NCI-H526 (cell line): ENCODE data around the gene AMOTL2.

Experiments
- DNase-seq, 2 experiments: peaks; one replicate each; lab custom pipeline; 2025; lab: John Stamatoyannopoulos, UW

The AMOTL2 gene

DNA sequence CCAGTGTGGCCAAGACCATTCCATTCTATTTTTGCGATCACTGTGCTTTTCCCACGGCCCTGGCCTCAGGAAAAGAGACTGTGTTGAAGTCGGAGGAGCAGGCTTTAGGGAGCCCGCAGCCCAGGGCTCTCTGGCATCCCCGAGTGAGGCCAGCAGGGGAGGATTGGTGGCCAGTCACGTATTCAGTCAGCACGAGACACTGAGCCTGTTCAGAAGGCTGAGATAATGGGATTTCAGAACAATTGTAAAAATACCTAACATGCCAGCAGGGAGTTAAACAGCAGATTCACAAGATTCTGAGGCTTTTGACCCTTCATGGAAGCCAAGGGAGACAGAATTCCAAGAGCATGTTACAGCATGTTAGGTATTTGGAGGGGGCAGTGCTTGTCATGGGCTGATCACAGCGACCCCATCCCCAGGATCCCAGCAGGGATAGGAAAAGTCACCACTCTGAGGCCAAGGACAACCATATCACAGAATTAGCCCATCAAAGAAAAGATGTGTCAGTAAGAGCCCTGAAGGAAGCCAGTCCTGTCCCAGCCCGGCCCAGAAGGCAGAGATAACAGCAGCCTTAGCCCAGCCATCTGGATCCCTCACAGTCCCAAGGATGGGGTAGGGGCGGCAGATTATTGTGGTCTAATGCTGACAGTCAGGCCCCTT lies 40.6 kb downstream of the AMOTL2 start:
- DNase-seq: no peak

GRCh38 chr3:134332344-134332743 lies 41.9 kb downstream of the AMOTL2 start:
- DNase-seq: no peak

DNA sequence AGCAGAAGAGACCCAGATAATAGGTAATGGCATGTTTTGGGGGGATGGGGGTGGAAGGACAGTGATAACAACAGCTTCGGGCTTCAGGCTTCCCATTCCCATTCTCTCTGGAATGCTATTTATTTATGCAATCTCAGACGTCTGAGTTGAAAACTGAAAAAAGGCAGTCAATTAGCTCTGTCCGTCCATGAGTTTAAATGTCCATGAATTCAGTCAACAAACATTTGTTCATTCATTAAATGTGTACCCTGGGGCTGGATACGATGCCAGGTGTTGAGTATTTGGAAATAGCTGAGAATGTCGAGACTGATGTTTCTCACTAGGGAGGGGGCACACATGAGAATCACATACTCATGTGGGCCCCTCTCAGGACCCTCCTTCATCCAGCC lies 42.4 kb downstream of the AMOTL2 start:
- no peak for DNase-seq

GRCh38 chr3:134330883-134331810 lies 43.1 kb downstream of the AMOTL2 start:
- DNase-seq: peak; percentile 74 to 80

GRCh38 chr3:134328846-134329245 lies 45.4 kb downstream of the AMOTL2 start:
- no peak for DNase-seq

- DNase-seq: no peak
These were observed 46.1 kb downstream of the AMOTL2 start for GRCh38 chr3:134328147-134328591.

DNA sequence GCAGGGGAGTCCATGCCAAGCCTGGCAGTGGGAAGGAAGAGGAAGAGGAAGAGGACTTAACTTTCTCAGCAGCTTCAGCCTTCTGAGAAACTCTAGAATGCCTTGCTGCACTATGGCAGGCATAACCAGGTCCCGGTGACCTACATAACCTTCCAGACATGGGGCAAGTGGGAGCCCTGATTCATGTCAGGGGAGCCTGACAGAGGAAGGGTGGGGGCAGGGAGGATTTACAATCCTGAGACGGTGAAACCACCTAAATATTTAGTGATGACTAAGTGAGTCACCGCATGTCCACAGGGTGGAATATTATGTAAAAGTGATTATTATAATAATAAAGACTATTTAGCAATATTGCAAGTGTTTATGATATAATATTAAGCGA lies 46.7 kb downstream of the AMOTL2 start:
- no peak for DNase-seq

GRCh38 chr3:134326760-134327593 lies 47.3 kb downstream of the AMOTL2 start:
- DNase-seq: no peak

- DNase-seq: no peak
These were observed 48.1 kb downstream of the AMOTL2 start for GRCh38 chr3:134326126-134326525.

- DNase-seq: peak; percentile 49 to 57
These were observed 48.5 kb downstream of the AMOTL2 start for GRCh38 chr3:134325706-134326105.

- no peak for DNase-seq
These were observed 49.1 kb downstream of the AMOTL2 start for GRCh38 chr3:134325061-134325705.

DNA sequence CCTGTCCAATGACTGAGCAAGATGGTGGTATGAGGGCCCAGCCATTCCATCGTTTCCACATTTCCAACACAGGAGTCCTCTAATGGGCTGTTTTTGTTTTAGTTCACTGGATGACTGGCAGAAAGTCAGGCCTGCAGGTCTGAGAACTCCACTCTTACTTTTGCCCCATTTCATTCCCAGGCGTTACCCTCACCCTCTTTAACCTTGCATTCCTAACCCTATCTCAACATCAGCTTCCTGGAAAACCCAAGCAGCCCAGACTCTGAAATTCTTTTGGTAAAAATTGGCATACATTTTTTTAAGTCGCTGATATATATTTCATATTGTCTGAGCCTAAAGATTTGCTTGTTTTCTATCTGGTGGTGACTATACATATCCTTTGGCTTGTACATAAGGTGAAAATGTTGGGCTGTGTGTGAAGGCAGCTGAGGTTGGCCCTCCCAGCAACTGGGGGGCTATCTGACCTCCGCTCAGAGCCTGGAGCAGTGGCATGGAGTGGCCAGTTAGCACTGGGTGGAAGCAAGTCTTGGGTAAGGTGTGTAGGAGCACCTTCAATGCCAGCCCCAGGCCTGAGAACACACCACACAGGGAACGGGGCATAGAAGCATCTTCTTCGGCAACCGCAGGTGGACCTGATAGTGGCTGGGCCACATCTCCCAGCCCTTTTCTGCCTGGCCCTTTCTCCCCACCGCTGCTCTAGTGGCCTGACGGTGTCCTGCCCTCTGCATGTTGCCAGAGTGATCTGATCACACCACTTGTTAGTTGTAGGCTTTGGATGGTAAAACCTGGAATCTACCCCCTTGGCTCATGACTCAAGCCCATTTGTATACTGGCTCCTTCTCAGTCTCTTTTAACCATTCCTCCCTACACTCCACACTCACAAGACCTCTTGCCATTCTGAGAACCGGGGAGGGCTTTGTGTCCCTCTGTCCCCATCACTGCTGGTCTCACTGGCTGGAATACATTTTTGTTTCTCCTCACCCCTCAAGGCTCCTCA lies 50.0 kb downstream of the AMOTL2 start:
- no peak for DNase-seq

DNA sequence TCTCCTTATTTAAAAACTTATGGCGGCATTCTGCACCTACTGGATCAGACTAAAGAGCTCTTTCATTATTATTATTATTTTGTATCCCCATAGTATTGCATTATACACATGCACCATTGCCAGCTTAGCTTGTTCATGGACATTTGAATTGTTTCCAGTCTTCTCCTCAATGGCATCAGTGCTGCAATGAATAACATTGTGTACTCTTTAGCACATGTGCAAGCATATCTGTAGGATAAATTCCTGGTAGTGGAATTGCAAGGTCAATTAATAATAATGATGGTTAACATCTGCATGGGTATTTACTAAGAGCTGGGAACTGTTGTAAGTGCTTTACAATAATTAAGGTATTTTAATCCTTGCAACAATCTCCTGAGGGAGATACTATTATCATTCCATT lies 52.0 kb downstream of the AMOTL2 start:
- no peak for DNase-seq

DNA sequence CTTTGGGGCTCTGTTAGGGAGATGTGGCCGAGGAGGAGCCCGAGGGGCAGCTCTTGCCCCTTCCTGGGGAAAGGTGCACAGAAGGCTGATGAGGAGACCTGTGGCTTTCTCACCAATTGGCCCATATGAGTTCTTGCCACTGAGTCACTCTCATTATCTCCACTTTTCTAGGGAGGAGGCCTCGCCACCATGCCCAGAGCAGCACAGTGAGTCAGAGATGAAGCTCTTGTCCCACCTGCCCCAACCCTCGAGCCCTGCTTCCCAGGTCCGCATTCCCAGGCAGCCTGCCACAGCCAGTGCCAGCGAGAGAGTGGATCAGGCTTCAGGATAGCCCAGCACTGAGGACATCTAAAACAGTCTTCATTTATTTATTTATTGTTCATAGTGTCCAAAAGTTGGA lies 53.5 kb downstream of the AMOTL2 start:
- no peak for DNase-seq

DNA sequence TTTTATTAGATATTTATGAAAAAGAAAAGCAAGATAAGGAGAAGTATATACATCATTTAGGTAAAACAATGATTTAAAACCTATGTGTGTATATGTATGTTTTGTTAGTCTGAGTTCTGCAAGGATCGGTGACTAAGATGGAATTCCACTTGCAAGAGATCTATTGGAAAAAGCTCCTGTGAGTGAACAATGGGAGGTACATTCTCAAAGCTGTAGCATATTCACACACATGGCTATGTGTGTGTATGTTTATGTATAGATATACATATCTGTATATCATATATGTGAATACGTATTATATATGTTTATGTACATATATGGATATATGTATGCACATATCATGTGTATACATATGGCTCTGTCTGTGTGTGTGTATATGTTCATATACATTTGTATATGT lies 54.3 kb downstream of the AMOTL2 start:
- DNase-seq: no peak

- no peak for DNase-seq
These were observed 56.1 kb downstream of the AMOTL2 start for GRCh38 chr3:134318166-134318565.

- no peak for DNase-seq
These were observed 56.9 kb downstream of the AMOTL2 start for GRCh38 chr3:134317106-134317947.

GRCh38 chr3:134315286-134316106 lies 58.8 kb downstream of the AMOTL2 start:
- DNase-seq: no peak
